Jurkat, Clone E6-1 (cell line): Measurements from ENCODE around the gene PMM1.
"Not testable (repeated sequence)": the region's sequence is repeated elsewhere in the genome, so short reads cannot be mapped to it uniquely, and the experiment has no call there.

ENCODE experiments used
- DNase-seq: peaks from one replicate; pipeline ENCODE4 v3.0.0-alpha.2; 2011; ENCODE audit warnings: low read depth, low spot score
- H3K4me3 ChIP-seq: 2 replicates; pipeline ENCODE4 v1.5.1; 2011; ENCODE audit warnings: mild to moderate bottlenecking, low read length, control low read depth, moderate library complexity

The PMM1 gene

GRCh38 chr22:41598891-41599635, 9.4 kb upstream of the PMM1 start:
- no peak overlapping the region for H3K4me3 ChIP-seq
- DNase-seq: no peak

- no peak for DNase-seq
These were observed 8.4 kb upstream of the PMM1 start for GRCh38 chr22:41598081-41598480.

DNA sequence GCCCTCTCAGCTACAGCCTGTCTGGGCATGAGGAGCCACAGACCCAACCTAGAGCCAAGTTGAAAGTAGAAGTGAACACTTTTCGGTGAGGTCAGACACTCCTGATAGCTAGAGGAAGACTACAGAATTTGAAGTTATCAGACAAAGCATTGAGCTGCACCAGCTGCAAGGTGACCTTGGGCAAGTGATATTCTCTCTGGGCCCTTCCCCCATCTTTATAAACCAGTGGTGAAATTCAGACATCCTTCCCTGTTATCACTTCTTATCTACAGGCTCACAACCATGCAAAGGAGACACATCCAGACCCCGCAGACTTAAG, 8.0 kb upstream of the PMM1 start:
- DNase-seq: no peak
- H3K4me3 ChIP-seq: no peak overlapping the region

More at GRCh38 chr22:41598081-41598480, 8.4 kb upstream of the PMM1 start:
- H3K4me3 ChIP-seq: no peak overlapping the region

GRCh38 chr22:41596776-41597634, 7.4 kb upstream of the PMM1 start:
- H3K4me3 ChIP-seq: no peak overlapping the region
- no peak for DNase-seq

DNA sequence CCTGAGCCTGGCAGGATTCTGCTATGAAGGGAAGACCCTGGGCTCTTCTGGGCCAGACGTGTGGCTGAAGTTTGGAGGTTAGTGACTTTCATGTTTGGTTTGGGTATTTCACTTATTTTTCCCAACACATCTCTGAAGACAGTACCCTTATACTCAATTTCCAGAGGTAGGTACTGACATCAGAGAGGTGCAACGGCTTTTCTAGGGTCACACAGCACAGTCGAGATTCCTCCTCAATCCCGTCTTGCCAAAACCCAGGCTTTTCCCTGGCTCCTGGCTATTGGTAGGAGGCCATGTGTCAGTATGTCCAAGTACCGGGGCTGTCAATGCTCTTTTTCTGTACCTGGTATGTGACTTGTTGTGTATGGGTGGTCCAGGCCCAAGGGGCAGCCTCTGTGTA, 6.1 kb upstream of the PMM1 start:
- DNase-seq: no peak
- no peak overlapping the region for H3K4me3 ChIP-seq

GRCh38 chr22:41593336-41593960, 3.8 kb upstream of the PMM1 start:
- DNase-seq, H3K4me3 ChIP-seq: not testable (repeated sequence)

GRCh38 chr22:41587347-41587723, 2.3 kb downstream of the PMM1 start:
- no peak overlapping the region for H3K4me3 ChIP-seq

GRCh38 chr22:41585898-41586297, 3.7 kb downstream of the PMM1 start:
- no peak overlapping the region for H3K4me3 ChIP-seq
- no peak for DNase-seq

More at GRCh38 chr22:41587347-41587723, 2.3 kb downstream of the PMM1 start:
- DNase-seq: no peak

GRCh38 chr22:41584881-41585280, 4.8 kb downstream of the PMM1 start:
- DNase-seq: no peak
- H3K4me3 ChIP-seq: no peak overlapping the region

DNA sequence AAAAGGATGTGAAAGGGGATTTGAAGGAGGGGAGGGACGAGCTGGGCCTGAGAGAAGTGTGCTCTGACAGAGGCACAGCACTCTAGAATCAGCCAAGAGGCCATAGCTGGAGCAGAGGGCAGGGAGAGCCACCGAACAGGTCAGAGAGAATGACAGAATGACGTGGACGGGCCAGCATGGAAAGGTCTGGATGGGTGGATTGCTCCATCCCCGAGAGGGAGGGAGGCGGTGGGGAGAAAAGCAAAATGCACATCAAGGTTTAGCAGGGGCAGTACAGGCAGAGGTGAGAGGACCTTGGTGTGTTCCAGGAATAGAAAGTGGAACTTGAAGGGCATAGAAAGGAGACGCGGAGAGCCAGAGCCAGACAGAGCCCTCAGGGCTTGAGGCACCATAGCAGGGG, 6.9 kb downstream of the PMM1 start:
- no peak for DNase-seq
- no peak overlapping the region for H3K4me3 ChIP-seq

GRCh38 chr22:41579997-41580355, 9.7 kb downstream of the PMM1 start:
- DNase-seq: no peak
- no peak overlapping the region for H3K4me3 ChIP-seq

DNA sequence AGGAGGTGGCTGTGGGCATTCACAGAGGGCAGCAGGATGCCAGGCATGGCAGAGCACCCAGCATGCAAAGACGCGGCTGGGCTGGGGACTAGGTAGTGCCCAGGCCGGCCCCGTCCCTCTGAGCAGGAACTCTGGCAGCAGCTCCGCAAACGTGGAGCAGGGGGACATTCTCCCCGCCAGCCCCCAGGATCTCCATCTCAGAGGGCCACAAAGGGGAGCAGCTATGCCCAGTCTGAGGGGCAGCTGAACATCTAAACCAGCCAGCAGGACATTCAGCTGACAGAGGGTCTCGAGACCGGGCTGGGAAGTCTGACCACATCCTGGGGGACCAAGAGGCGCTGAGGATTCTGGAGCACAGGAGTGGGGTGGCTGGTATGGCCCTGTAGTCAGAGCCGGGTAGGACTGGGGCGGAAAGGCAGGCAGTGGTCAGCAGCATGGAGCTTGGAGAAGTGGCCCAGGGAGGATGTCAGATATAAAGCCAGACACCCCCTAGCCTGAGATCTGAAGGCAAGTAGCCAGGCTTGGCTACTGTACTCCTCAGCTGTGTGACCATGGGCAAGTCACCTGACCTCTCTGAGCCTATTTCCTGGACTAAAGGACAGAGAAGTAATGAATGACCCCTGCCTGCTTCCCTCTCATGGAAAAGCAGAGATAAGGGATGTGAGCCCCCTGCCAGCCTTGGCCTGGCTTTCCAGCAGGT, 10.2 kb downstream of the PMM1 start:
- no peak overlapping the region for H3K4me3 ChIP-seq
- DNase-seq: no peak

DNA sequence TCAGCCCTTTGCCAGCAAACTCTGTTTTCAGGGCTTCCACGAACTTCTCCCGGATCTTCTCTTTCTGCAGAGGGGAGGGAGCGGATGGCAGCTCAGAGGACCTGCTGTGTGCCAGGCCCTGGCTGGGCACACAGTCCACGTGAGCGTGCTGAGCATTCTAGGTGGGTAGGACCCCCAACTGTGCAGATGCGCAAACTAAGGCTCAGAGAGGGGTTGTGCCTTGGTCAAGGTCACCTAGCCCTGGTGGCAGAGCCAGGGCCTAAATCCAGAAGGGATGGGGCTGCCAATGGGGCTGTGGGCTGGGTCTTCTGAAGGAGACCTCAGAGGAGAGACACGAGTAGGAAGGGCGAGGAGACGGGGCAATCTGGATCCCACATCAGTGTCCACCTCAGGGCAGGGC, 10.8 kb downstream of the PMM1 start:
- no peak overlapping the region for H3K4me3 ChIP-seq
- DNase-seq: no peak

GRCh38 chr22:41578114-41578513, 11.5 kb downstream of the PMM1 start:
- no peak overlapping the region for H3K4me3 ChIP-seq

DNA sequence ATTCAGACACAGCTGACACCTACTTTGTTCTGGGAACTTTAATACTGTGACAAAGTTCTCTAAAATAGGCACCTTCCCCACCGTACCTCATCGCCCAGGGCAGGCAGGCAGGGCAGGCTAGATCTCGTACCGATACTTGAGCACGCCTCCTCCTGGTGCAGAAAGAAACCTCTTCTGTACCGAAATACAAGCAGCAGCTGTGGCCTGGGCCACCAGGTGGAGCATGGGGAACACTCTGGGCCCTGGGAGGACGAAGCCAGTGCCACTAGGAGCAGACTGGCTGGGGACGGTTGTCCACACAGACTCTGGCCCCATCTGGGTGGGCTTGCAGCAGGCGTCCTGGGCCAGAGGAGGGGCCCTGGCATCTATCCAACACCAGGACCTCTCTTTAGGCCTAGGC, 12.8 kb downstream of the PMM1 start:
- H3K4me3 ChIP-seq: no peak overlapping the region
- peak; percentile 52 for DNase-seq

More at GRCh38 chr22:41578114-41578513, 11.5 kb downstream of the PMM1 start:
- DNase-seq: no peak

DNA sequence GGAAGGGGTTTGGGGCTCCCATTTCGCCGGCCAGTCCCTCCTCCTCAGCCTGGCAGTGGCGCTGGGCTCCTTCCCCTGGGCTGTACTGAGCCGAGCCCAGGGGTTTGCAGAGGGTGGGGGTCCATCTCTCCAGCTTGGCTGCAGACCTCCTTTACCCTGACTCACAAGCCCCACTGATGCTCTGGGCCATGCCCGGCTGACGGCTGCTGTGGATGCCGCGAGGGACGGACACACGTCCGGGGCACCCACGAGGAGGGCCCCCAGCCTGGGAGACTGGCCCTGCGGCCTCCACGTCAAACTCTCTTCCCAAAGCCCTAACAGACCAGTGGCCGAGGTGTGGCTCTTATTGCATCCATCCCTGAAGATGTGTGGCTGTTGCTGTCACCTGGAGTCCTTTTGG, 14.1 kb downstream of the PMM1 start:
- no peak for DNase-seq
- H3K4me3 ChIP-seq: no peak overlapping the region

DNA sequence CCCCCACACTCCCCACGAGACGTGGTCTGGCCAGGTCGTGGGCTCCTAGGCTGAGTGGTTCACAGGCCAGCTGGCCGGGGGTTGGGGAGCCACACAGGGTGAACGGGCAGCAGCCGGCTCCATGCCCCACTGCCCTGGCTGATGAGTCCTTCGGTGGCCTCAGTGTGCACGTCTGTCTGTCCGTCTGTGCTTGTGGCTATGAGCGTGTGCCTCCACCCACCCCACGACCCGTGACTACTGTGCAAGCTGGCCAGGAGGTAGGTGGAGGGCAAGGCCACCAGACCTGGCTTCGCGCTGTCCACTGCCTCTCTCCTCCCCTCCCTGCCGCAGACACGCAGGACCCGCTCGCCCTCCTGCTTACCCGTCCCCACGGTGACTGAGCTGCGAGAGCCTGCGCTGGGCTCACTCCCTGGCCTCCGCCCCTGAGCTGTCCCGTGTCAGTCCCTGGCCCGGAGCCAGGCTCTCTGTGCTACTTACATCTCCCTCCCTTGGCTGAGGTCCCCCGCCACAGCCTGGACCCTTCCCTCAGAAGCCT, 14.7 kb downstream of the PMM1 start:
- DNase-seq: no peak

GRCh38 chr22:41573677-41574076, 16.0 kb downstream of the PMM1 start:
- DNase-seq: no peak
- no peak overlapping the region for H3K4me3 ChIP-seq

More for the DNA sequence above, 14.7 kb downstream of the PMM1 start:
- H3K4me3 ChIP-seq: no peak overlapping the region

DNA sequence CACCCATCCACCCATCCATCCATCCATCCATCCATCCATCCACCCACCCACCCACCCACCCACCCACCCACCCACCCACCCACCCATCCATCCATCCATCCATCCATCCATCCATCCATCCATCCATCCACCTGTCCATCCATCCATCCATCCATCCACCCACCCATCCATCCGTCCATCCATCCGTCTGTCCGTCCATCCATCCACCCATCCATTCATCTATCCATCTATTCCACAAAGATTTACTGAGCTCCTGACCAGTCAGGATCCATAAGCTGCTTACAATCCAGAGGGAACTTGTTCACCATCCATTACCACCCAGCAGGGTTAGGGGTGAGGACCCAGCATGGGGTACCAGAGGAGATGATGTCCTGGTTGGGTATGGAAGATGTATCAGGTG, 17.3 kb downstream of the PMM1 start:
- DNase-seq, H3K4me3 ChIP-seq: not testable (repeated sequence)
